Peyer's patch (tissue), 4 donors: ENCODE measurements around the gene MXRA8. TPM values are rescaled to one million over a fixed set of nuclear protein-coding genes. Genes with fewer than 3 reads are reported as not detected.

Experiments used
- DNase-seq, 3 donors: peaks; one replicate each; pipeline ENCODE4 v3.0.0-alpha.2; 2017 to 2019
- H3K27ac ChIP-seq, 4 donors: fragments of 200-600 bp; sonication (generic); one replicate each; pipeline ENCODE4 v1.5.1; 2016 to 2019
- H3K27me3 ChIP-seq, 2 donors: fragments of 200-600 bp; sonication (generic); one replicate each; pipeline ENCODE4 v1.5.1; 2019
- H3K36me3 ChIP-seq, 3 donors: fragments of 200-600 bp; sonication (generic); one replicate each; pipeline ENCODE4 v1.5.1; 2016 to 2019
- H3K4me1 ChIP-seq, 4 donors: fragments of 200-600 bp; sonication (generic); one replicate each; pipeline ENCODE4 v1.5.1; 2016 to 2019
- H3K4me3 ChIP-seq, 4 donors: fragments of 200-600 bp; sonication (generic); 1 replicate in 3 of 4; 2 replicates in 1 of 4; pipeline ENCODE4 v1.5.1; 2016 to 2019; ENCODE audit warnings: mild to moderate bottlenecking in 1 of 4
- H3K9me3 ChIP-seq, 4 donors: fragments of 200-600 bp; sonication (generic); one replicate each; pipeline ENCODE4 v1.5.1; 2016 to 2019; ENCODE audit warnings: mild to moderate bottlenecking in 1 of 4
- POLR2A ChIP-seq, 2 donors: fragments of 450-650 bp; IDR thresholded peaks; one replicate each; pipeline ENCODE4 v1.5.1; 2017; ENCODE audit warnings: antibody characterized with exemption in 2 of 2, mild to moderate bottlenecking in 2 of 2, moderate library complexity in 2 of 2
- total RNA-seq, 4 donors: library from RNA; depleted of rRNA; stranded (reverse); fragments of >200 nt; gene quantifications; one replicate each; pipeline ENCODE4 v1.1.0, GENCODE V29; 2016
- TF ChIP-seq, protein P1 (sequence below), 6 experiments: fragments of 450-650 bp in 4 of 6; fragments of 200-600 bp in 2 of 6; sonication (generic) in 1 of 6; IDR thresholded peaks; one replicate each; pipeline ENCODE4 v1.5.1; 2017 to 2019; ENCODE audit warnings: antibody characterized with exemption in 6 of 6, mild to moderate bottlenecking in 3 of 6, moderate library complexity in 1 of 6

MXRA8 gene
- total RNA-seq, 4 donors from 2014 or later = 11.7 to 56.1 (median 35.6) TPM

DNA sequence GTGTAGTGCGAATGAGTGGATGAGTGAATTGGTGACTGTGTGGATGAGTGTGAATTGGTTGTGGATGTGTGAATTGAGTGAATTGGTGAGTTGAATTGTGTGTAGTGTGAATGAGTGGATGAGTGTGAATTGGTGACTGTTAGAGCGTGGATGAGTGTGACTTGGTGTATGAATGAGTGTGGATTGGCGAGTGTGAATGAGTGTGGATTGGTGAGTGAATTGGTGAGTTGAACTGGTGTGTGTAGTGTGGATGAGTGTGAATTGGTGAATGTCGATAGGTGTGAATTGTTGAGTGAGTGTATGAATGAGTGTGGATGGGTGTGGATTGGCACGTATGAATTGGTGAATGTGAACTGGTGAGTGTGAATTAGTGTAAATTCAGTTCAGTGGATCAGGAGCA is 9.0 kb upstream of the MXRA8 start:
- H3K9me3 ChIP-seq = no peaks in the 10 kb centered on the region
- no peaks in the 10 kb centered on the region for H3K27me3 ChIP-seq
- TF ChIP-seq POLR2A (IDR thresholded peaks at IDR 0.05) = no peak
- TF ChIP-seq, protein P1, sequence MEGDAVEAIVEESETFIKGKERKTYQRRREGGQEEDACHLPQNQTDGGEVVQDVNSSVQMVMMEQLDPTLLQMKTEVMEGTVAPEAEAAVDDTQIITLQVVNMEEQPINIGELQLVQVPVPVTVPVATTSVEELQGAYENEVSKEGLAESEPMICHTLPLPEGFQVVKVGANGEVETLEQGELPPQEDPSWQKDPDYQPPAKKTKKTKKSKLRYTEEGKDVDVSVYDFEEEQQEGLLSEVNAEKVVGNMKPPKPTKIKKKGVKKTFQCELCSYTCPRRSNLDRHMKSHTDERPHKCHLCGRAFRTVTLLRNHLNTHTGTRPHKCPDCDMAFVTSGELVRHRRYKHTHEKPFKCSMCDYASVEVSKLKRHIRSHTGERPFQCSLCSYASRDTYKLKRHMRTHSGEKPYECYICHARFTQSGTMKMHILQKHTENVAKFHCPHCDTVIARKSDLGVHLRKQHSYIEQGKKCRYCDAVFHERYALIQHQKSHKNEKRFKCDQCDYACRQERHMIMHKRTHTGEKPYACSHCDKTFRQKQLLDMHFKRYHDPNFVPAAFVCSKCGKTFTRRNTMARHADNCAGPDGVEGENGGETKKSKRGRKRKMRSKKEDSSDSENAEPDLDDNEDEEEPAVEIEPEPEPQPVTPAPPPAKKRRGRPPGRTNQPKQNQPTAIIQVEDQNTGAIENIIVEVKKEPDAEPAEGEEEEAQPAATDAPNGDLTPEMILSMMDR (IDR thresholded peaks at IDR 0.05) = no peak
- peaks cover 0 to 11% (median 9%) of the 10 kb centered on the region in 4 donors for H3K4me1 ChIP-seq
- H3K36me3 ChIP-seq = peaks cover 0 to 1% (median 0%) of the 10 kb centered on the region in 3 donors
- no peak overlapping the region for H3K27ac ChIP-seq
- H3K4me3 ChIP-seq = no peak overlapping the region
- DNase-seq = no peak

DNA sequence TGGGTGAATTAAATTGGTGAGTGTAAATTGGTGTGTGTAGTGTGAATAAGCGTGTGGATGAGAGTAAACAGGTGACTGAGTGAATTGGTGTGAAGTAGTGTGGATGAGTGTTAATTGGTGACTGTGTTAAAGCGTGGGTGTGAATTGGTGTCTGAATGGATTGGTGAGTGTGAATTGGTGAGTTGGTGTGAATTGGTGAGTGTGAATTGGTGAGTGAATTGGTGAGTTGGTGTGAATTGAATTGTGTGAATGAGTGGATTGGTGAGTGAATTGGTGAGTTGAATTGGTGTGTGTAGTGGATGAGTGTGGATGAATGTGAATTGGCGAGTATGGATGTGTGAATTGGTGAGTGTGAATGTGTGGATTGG is 8.3 kb upstream of the MXRA8 start:
- H3K9me3 ChIP-seq = no peaks in the 10 kb centered on the region
- H3K4me1 ChIP-seq = peaks cover 0 to 5% (median 2%) of the 10 kb centered on the region in 4 donors
- no peak for TF ChIP-seq POLR2A (IDR thresholded peaks at IDR 0.05)
- TF ChIP-seq, protein P1 (IDR thresholded peaks at IDR 0.05) = no peak
- no peak for DNase-seq
- no peaks in the 10 kb centered on the region for H3K36me3 ChIP-seq
- H3K4me3 ChIP-seq = no peak overlapping the region
- H3K27me3 ChIP-seq = no peaks in the 10 kb centered on the region
- no peak overlapping the region for H3K27ac ChIP-seq

DNA sequence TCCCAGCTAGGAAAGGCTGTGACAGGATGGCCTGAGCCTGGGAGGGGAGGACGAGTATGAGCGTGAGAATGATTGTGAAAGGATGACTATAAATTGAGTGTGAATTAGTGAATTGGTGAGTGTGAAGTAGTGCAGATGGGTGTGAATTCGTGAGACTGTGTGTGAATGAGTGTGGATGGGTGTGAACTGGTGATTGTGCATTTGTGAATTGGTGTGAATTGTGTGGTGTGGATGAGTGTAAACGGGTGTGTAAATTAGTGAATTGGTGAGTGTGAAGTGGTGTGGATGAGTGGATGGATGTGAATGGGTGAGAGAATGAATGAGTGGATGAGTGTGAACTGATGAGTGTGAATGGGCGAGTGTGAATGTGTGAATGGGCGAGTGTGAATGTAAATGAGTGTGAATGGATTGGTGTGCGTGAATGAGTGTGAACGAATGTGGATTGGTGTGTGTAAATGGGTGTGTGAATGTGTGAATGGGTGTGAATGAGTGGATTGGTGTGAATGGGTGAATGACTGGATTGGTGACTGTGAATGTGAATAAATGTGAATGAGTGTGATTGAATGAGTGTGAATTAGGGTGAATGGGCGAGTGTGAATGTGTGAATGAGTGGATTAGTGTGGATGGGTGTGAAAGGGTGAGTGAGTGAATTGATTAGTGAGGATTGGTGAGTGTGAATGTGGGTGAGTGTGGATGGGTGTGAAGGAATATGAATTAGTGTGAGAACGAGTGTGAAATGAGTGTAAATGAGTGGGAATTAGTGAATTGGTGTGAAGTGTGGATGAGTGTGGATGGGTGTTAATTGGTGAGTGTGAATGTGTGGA is 7.7 kb upstream of the MXRA8 start:
- TF ChIP-seq POLR2A (IDR thresholded peaks at IDR 0.05) = no peak
- TF ChIP-seq, protein P1 (IDR thresholded peaks at IDR 0.05) = no peak
- Histone ChIP-seq H3K4me1 (peaks cover 0 to 6% (median 0%) of the 10 kb centered on the region in 4 donors), H3K9me3 (no peaks in the 10 kb centered on the region), H3K36me3 (no peaks in the 10 kb centered on the region), H3K4me3 (no peak overlapping the region), H3K27ac (no peak overlapping the region), H3K27me3 (no peaks in the 10 kb centered on the region)
- no peak for DNase-seq

DNA sequence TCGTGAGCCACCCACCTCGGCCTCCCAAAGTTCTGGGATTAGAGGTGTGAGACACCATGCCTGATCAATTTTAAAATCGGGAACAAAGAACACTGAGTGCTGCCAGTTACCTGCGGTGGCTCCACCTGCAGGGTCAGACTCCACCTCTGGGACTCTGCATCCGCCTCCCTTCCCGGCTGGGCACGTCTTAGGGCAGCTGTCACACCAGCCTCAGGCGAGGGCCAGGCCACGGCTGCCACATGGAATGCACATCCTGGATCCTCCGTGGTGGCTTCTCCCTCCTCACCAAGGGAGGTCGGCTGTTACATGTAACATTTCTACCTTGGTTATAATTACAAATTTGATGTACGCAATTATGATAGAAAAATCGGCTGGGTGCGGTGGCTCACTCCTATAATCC is 5.9 kb upstream of the MXRA8 start:
- DNase-seq = peak in 1 of 3 donors; percentile 55

DNA sequence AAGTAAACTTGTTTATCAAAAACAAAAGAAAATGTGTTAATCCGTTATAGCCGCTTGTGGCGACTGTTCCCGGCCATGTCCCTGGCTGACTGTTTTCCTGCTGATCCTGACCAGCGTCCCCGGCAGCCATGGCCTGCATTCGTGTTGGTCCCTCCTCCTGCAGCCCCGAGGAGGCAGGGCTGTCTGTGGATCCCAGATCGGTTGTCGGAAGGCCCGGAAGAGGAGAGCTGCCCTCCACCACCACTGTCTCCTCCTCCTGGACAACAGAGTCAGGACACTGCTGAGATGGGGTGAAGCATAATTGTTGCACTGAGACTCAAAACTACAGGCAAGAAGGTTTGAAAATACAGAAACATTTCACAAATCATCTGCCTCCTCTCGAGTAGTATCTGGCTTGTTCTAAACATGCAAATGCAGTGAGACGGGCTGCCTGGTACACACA is 3.6 kb upstream of the MXRA8 start:
- Histone ChIP-seq H3K27ac (peak overlapping the region; percentile 5 to 85 (median 55)), H3K36me3 (no peaks in the 10 kb centered on the region), H3K4me1 (peaks cover 0 to 32% (median 2%) of the 10 kb centered on the region in 4 donors), H3K4me3 (no peak overlapping the region), H3K27me3 (no peaks in the 10 kb centered on the region), H3K9me3 (no peaks in the 10 kb centered on the region)
- TF ChIP-seq, protein P1 (IDR thresholded peaks at IDR 0.05) = no peak
- no peak for TF ChIP-seq POLR2A (IDR thresholded peaks at IDR 0.05)
- DNase-seq = peak in 1 of 3 donors; percentile 51

More for the DNA sequence above, 5.9 kb upstream of the MXRA8 start:
- Histone ChIP-seq H3K27ac (no peak overlapping the region), H3K36me3 (no peaks in the 10 kb centered on the region), H3K9me3 (no peaks in the 10 kb centered on the region), H3K27me3 (no peaks in the 10 kb centered on the region), H3K4me1 (peaks cover 0 to 20% (median 0%) of the 10 kb centered on the region in 4 donors), H3K4me3 (no peak overlapping the region)
- no peak for TF ChIP-seq POLR2A (IDR thresholded peaks at IDR 0.05)
- TF ChIP-seq, protein P1 (IDR thresholded peaks at IDR 0.05) = no peak
